ENCODE data around the gene DYRK2. TPM values are rescaled to one million over a fixed set of nuclear protein-coding genes. Genes with fewer than 3 reads are reported as not detected.

DYRK2 gene
- total and polyA plus RNA-seq, 2 donors (not counting 3 experiments of a cell fraction or from before 2014, with no cell fraction given): 4.5 to 11.0 TPM

DNA sequence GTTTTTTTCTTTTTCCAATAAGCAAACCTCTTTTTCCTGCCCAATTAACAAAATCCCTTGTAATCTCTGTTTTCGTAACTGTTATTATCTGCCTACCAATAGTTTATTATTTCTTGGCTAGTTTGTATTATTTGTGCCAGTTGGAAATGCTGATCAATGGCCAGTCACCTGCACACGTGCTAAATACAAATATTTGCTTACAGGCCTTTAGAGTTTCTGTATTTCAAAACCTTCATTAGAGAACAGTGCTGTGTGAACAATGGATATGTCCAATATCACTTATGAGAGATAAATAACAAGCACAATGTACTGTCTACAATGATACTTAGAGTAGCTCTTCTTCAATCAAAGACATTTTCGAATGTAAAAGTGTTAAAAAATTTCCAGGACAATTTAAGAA is 10.8 kb upstream of the DYRK2 start:
- Histone ChIP-seq H4K20me1 (replicated peaks; ENCODE audit: control insufficient read depth, extremely low read depth, insufficient read depth, low read length) (no peaks in the 10 kb centered on the region), H3K9ac (replicated peaks; ENCODE audit: extremely low read depth, insufficient read depth, low read length) (no peak overlapping the region), H3K27me3 (ENCODE audit: control insufficient read depth in 2 of 2, insufficient read depth in 2 of 2, low read length in 2 of 2) (peaks cover 3 to 8% of the 10 kb centered on the region in 2 experiments), H3K9me3 (replicated peaks; ENCODE audit: control insufficient read depth, insufficient read depth, low read length) (no peaks in the 10 kb centered on the region), H3K4me1 (ENCODE audit: control insufficient read depth, extremely low read depth, insufficient read depth, low read length) (no peaks in the 10 kb centered on the region), H3K27ac (ENCODE audit: insufficient read depth, low read depth, low read length) (no peak overlapping the region), H3K9me1 (replicated peaks; ENCODE audit: control insufficient read depth, extremely low read depth, insufficient read depth, low read length) (no peaks in the 10 kb centered on the region), H3K36me3 (ENCODE audit: control insufficient read depth in 2 of 2, extremely low read depth in 1 of 2, insufficient read depth in 2 of 2, low read length in 2 of 2) (no peaks in the 10 kb centered on the region), H3K4me3 (replicated peaks in 1 of 3; ENCODE audit: insufficient read depth in 1 of 3, low read depth in 1 of 3, low read length in 3 of 3) (no peak overlapping the region), H3K4me2 (ENCODE audit: insufficient read depth, low read length) (no peak overlapping the region), H3K79me2 (ENCODE audit: control insufficient read depth, insufficient read depth, low read length) (no peaks in the 10 kb centered on the region), H2AFZ (ENCODE audit: low read depth, low read length) (no peak overlapping the region)
- intact Hi-C loops (cut with micrococcal nuclease) (no loop called here), dilution Hi-C loops (cut with MboI; ENCODE audit: extremely low pct_ligation_motif_present, low sequenced_read_pairs) (no loop called here)
- DNase-seq (ENCODE audit: low read depth, low spot score) (no peak), FAIRE-seq (no peak)
- ChIA-PET POLR2A (no interaction called here), CTCF (no interaction called here)
- no TSS peak for BruUV-seq (replicated peaks)
- no peak for TF ChIP-seq POLR2A (IDR thresholded peaks at IDR 0.05; ENCODE audit: low read depth, low read length)
- TF ChIP-seq POLR2AphosphoS5 (IDR thresholded peaks at IDR 0.05; ENCODE audit: insufficient read depth, low read depth, low read length): no peak
- no peak for TF ChIP-seq FOS (IDR thresholded peaks at IDR 0.05; ENCODE audit: borderline replicate concordance, insufficient read depth, low read length)
- no peak for TF ChIP-seq GATA2 (IDR thresholded peaks at IDR 0.05; ENCODE audit: insufficient read depth, insufficient read length, low read depth, low read length)
- no peak for TF ChIP-seq MYC (IDR thresholded peaks at IDR 0.05; ENCODE audit: low read depth, low read length)
- TF ChIP-seq, protein P1, sequence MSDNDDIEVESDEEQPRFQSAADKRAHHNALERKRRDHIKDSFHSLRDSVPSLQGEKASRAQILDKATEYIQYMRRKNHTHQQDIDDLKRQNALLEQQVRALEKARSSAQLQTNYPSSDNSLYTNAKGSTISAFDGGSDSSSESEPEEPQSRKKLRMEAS (IDR thresholded peaks at IDR 0.05; ENCODE audit: insufficient read depth, insufficient read length): no peak
- TF ChIP-seq JUN (IDR thresholded peaks at IDR 0.05; ENCODE audit: borderline replicate concordance, insufficient read depth, insufficient read length, low read depth): no peak
- TF ChIP-seq EZH2 (IDR thresholded peaks at IDR 0.05; ENCODE audit: borderline replicate concordance, low read depth, low read length, severe bottlenecking): no peak
- TF ChIP-seq, protein P2, sequence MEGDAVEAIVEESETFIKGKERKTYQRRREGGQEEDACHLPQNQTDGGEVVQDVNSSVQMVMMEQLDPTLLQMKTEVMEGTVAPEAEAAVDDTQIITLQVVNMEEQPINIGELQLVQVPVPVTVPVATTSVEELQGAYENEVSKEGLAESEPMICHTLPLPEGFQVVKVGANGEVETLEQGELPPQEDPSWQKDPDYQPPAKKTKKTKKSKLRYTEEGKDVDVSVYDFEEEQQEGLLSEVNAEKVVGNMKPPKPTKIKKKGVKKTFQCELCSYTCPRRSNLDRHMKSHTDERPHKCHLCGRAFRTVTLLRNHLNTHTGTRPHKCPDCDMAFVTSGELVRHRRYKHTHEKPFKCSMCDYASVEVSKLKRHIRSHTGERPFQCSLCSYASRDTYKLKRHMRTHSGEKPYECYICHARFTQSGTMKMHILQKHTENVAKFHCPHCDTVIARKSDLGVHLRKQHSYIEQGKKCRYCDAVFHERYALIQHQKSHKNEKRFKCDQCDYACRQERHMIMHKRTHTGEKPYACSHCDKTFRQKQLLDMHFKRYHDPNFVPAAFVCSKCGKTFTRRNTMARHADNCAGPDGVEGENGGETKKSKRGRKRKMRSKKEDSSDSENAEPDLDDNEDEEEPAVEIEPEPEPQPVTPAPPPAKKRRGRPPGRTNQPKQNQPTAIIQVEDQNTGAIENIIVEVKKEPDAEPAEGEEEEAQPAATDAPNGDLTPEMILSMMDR (IDR thresholded peaks at IDR 0.05; ENCODE audit: extremely low read depth in 1 of 2, insufficient read depth in 1 of 2, low read depth in 1 of 2, low read length in 2 of 2): no peak
